Immature natural killer cell (primary cell): ENCODE measurements around the gene C16orf74. TPM values are rescaled to one million over a fixed set of nuclear protein-coding genes. Genes with fewer than 3 reads are reported as not detected.

ENCODE experiments used
- DNase-seq, 3 donors: peaks; one replicate each; pipeline ENCODE4 v3.0.0; 2022; ENCODE audit warnings: mixed read lengths in 1 of 3
- H3K27ac Mint-ChIP-seq, 6 donors: one replicate each; pipeline ENCODE4 v1.8.0; 2020; ENCODE audit warnings: mixed read lengths in 6 of 6, mild to moderate bottlenecking in 5 of 6, inconsistent platforms in 4 of 6, moderate library complexity in 3 of 6
- H3K27me3 Mint-ChIP-seq, 3 donors: one replicate each; pipeline ENCODE4 v1.8.0; 2020 to 2021; ENCODE audit warnings: low read depth in 3 of 3, mild to moderate bottlenecking in 3 of 3, mixed read lengths in 3 of 3, moderate library complexity in 3 of 3, inconsistent platforms in 1 of 3
- H3K36me3 Mint-ChIP-seq, 3 donors: one replicate each; pipeline ENCODE4 v1.8.0; 2020; ENCODE audit warnings: mixed read lengths in 3 of 3, inconsistent platforms in 2 of 3, mild to moderate bottlenecking in 2 of 3
- H3K4me1 Mint-ChIP-seq, 2 donors: one replicate each; pipeline ENCODE4 v1.8.0; 2020; ENCODE audit warnings: inconsistent platforms in 2 of 2, mild to moderate bottlenecking in 2 of 2, mixed read lengths in 2 of 2, moderate library complexity in 1 of 2
- H3K4me3 Mint-ChIP-seq, 5 donors: one replicate each; pipeline ENCODE4 v1.8.0; 2020; ENCODE audit warnings: mild to moderate bottlenecking in 5 of 5, mixed read lengths in 5 of 5, inconsistent platforms in 3 of 5, moderate library complexity in 3 of 5
- H3K9me3 Mint-ChIP-seq, 6 donors: one replicate each; pipeline ENCODE4 v1.8.0; 2020; ENCODE audit warnings: mild to moderate bottlenecking in 6 of 6, mixed read lengths in 6 of 6, inconsistent platforms in 4 of 6, moderate library complexity in 3 of 6
- polyA plus RNA-seq, 3 donors: library from polyadenylated mRNA; unstranded; fragments of 300-500 nt; fragmentation: Illumina TruSeq; gene quantifications; one replicate each; pipeline ENCODE4 v1.2.3, GENCODE V29; 2021

The C16orf74 gene
- polyA plus RNA-seq, 3 donors from 2014 or later, result 5.0 to 9.0 (median 7.4) TPM

- no peaks in the 10 kb centered on the region for H3K4me1 Mint-ChIP-seq
- no peak for DNase-seq
- no peaks in the 10 kb centered on the region for H3K9me3 Mint-ChIP-seq
- peaks cover 4 to 7% (median 6%) of the 10 kb centered on the region in 3 donors for H3K27me3 Mint-ChIP-seq
- no peak overlapping the region for H3K4me3 Mint-ChIP-seq
- H3K36me3 Mint-ChIP-seq, result peaks cover 0 to 7% (median 4%) of the 10 kb centered on the region in 3 donors
- no peak overlapping the region for H3K27ac Mint-ChIP-seq
Measured at GRCh38 chr16:85765767-85766166, 14.9 kb upstream of the C16orf74 start.

- H3K9me3 Mint-ChIP-seq, result no peaks in the 10 kb centered on the region
- peaks cover 4 to 7% (median 6%) of the 10 kb centered on the region in 3 donors for H3K27me3 Mint-ChIP-seq
- no peak for DNase-seq
- peaks cover 0 to 4% (median 4%) of the 10 kb centered on the region in 3 donors for H3K36me3 Mint-ChIP-seq
- H3K4me1 Mint-ChIP-seq, result no peaks in the 10 kb centered on the region
- no peak overlapping the region for H3K4me3 Mint-ChIP-seq
- no peak overlapping the region for H3K27ac Mint-ChIP-seq
Measured at GRCh38 chr16:85765211-85765610, 14.3 kb upstream of the C16orf74 start.

- H3K27ac Mint-ChIP-seq, result no peak overlapping the region
- H3K36me3 Mint-ChIP-seq, result no peaks in the 10 kb centered on the region
- peaks cover 0 to 6% of the 10 kb centered on the region in 2 donors for H3K4me1 Mint-ChIP-seq
- no peak for DNase-seq
- no peaks in the 10 kb centered on the region for H3K9me3 Mint-ChIP-seq
- peaks cover 6 to 7% (median 7%) of the 10 kb centered on the region in 3 donors for H3K27me3 Mint-ChIP-seq
- H3K4me3 Mint-ChIP-seq, result no peak overlapping the region
Measured at GRCh38 chr16:85763616-85764015, 12.7 kb upstream of the C16orf74 start.

- Mint-ChIP-seq H3K27me3 (peaks cover 5 to 6% (median 6%) of the 10 kb centered on the region in 3 donors), H3K4me1 (peaks cover 0 to 6% of the 10 kb centered on the region in 2 donors), H3K36me3 (no peaks in the 10 kb centered on the region), H3K9me3 (no peaks in the 10 kb centered on the region), H3K27ac (no peak overlapping the region), H3K4me3 (no peak overlapping the region)
- DNase-seq, result no peak
Measured at GRCh38 chr16:85762970-85763369, 12.1 kb upstream of the C16orf74 start.

- DNase-seq, result no peak
- Mint-ChIP-seq H3K4me3 (no peak overlapping the region), H3K27me3 (peaks cover 4 to 6% (median 5%) of the 10 kb centered on the region in 3 donors), H3K9me3 (no peaks in the 10 kb centered on the region), H3K27ac (no peak overlapping the region), H3K36me3 (no peaks in the 10 kb centered on the region), H3K4me1 (peaks cover 0 to 6% of the 10 kb centered on the region in 2 donors)
Measured at GRCh38 chr16:85761861-85762260, 11.0 kb upstream of the C16orf74 start.

- H3K27ac Mint-ChIP-seq, result no peak overlapping the region
- H3K4me1 Mint-ChIP-seq, result peaks cover 0 to 6% of the 10 kb centered on the region in 2 donors
- no peaks in the 10 kb centered on the region for H3K9me3 Mint-ChIP-seq
- peaks cover 4 to 5% (median 5%) of the 10 kb centered on the region in 3 donors for H3K27me3 Mint-ChIP-seq
- no peaks in the 10 kb centered on the region for H3K36me3 Mint-ChIP-seq
- no peak overlapping the region for H3K4me3 Mint-ChIP-seq
- peak in 2 of 3 donors; percentile 12 to 15 for DNase-seq
Measured at GRCh38 chr16:85759631-85760419, 8.9 kb upstream of the C16orf74 start.

GRCh38 chr16:85759136-85759535 lies 8.2 kb upstream of the C16orf74 start:
- Mint-ChIP-seq H3K27ac (peak overlapping the region in 1 of 6 donors; percentile 25), H3K9me3 (no peaks in the 10 kb centered on the region), H3K4me3 (no peak overlapping the region), H3K4me1 (peaks cover 0 to 6% of the 10 kb centered on the region in 2 donors), H3K36me3 (no peaks in the 10 kb centered on the region), H3K27me3 (peaks cover 4 to 8% (median 5%) of the 10 kb centered on the region in 3 donors)
- DNase-seq, result no peak

- peaks cover 0 to 6% of the 10 kb centered on the region in 2 donors for H3K4me1 Mint-ChIP-seq
- H3K36me3 Mint-ChIP-seq, result no peaks in the 10 kb centered on the region
- H3K4me3 Mint-ChIP-seq, result no peak overlapping the region
- no peaks in the 10 kb centered on the region for H3K9me3 Mint-ChIP-seq
- DNase-seq, result no peak
- no peak overlapping the region for H3K27ac Mint-ChIP-seq
- peaks cover 0 to 8% (median 3%) of the 10 kb centered on the region in 3 donors for H3K27me3 Mint-ChIP-seq
Measured at GRCh38 chr16:85757341-85757822, 6.5 kb upstream of the C16orf74 start.

GRCh38 chr16:85755929-85756768 lies 5.3 kb upstream of the C16orf74 start:
- Mint-ChIP-seq H3K27ac (no peak overlapping the region), H3K4me1 (peaks cover 0 to 6% of the 10 kb centered on the region in 2 donors), H3K36me3 (no peaks in the 10 kb centered on the region), H3K9me3 (no peaks in the 10 kb centered on the region), H3K4me3 (no peak overlapping the region), H3K27me3 (peaks cover 3 to 4% (median 4%) of the 10 kb centered on the region in 3 donors)
- no peak for DNase-seq

GRCh38 chr16:85754413-85754812 lies 3.5 kb upstream of the C16orf74 start:
- Mint-ChIP-seq H3K4me1 (peaks cover 4 to 12% of the 10 kb centered on the region in 2 donors), H3K27ac (no peak overlapping the region), H3K27me3 (peaks cover 5 to 6% (median 5%) of the 10 kb centered on the region in 3 donors), H3K36me3 (no peaks in the 10 kb centered on the region), H3K9me3 (no peaks in the 10 kb centered on the region), H3K4me3 (no peak overlapping the region)
- no peak for DNase-seq

- Mint-ChIP-seq H3K36me3 (no peaks in the 10 kb centered on the region), H3K9me3 (no peaks in the 10 kb centered on the region), H3K4me1 (peaks cover 4 to 9% of the 10 kb centered on the region in 2 donors), H3K27me3 (peaks cover 2 to 5% (median 5%) of the 10 kb centered on the region in 3 donors), H3K27ac (no peak overlapping the region), H3K4me3 (no peak overlapping the region)
- DNase-seq, result no peak
Measured at GRCh38 chr16:85753976-85754375, 3.1 kb upstream of the C16orf74 start.

GRCh38 chr16:85753559-85753958 lies 2.7 kb upstream of the C16orf74 start:
- Mint-ChIP-seq H3K4me1 (peaks cover 4 to 5% of the 10 kb centered on the region in 2 donors), H3K27ac (no peak overlapping the region), H3K36me3 (no peaks in the 10 kb centered on the region), H3K27me3 (peaks cover 2 to 7% (median 5%) of the 10 kb centered on the region in 3 donors), H3K4me3 (peak overlapping the region in 1 of 5 donors; percentile 33), H3K9me3 (no peaks in the 10 kb centered on the region)
- no peak for DNase-seq

GRCh38 chr16:85752511-85753420 lies 1.9 kb upstream of the C16orf74 start:
- peaks cover 4 to 5% of the 10 kb centered on the region in 2 donors for H3K4me1 Mint-ChIP-seq
- H3K27ac Mint-ChIP-seq, result no peak overlapping the region
- H3K27me3 Mint-ChIP-seq, result peaks cover 4 to 8% (median 5%) of the 10 kb centered on the region in 3 donors
- H3K36me3 Mint-ChIP-seq, result no peaks in the 10 kb centered on the region
- H3K9me3 Mint-ChIP-seq, result no peaks in the 10 kb centered on the region
- no peak overlapping the region for H3K4me3 Mint-ChIP-seq
- no peak for DNase-seq
